ENCODE data around the gene MGAT5B.
A peak's percentile ranks its signal among the peaks of the same experiment; 100 is the strongest.

Gene MGAT5B

GRCh38 chr17:76894842-76895241, 26.6 kb downstream of the MGAT5B start:
- TF ChIP-seq POLR2A (IDR thresholded peaks at IDR 0.05; ENCODE audit: low read depth, low read length): no peak
- no peak for DNase-seq (ENCODE audit: insufficient read length, low spot score)
- FAIRE-seq: no peak

GRCh38 chr17:76897023-76897422, 28.8 kb downstream of the MGAT5B start:
- TF ChIP-seq POLR2A (IDR thresholded peaks at IDR 0.05; ENCODE audit: low read depth, low read length): no peak
- no peak for DNase-seq (ENCODE audit: insufficient read length, low spot score)
- no peak for FAIRE-seq

GRCh38 chr17:76899414-76899813, 31.2 kb downstream of the MGAT5B start:
- no peak for TF ChIP-seq POLR2A (IDR thresholded peaks at IDR 0.05; ENCODE audit: low read depth, low read length)
- FAIRE-seq: no peak

GRCh38 chr17:76900723-76901122, 32.5 kb downstream of the MGAT5B start:
- TF ChIP-seq POLR2A (IDR thresholded peaks at IDR 0.05; ENCODE audit: low read depth, low read length): no peak
- no peak for FAIRE-seq

More at GRCh38 chr17:76899414-76899813, 31.2 kb downstream of the MGAT5B start:
- DNase-seq (ENCODE audit: insufficient read length, low spot score): no peak

GRCh38 chr17:76901542-76902197, 33.5 kb downstream of the MGAT5B start:
- FAIRE-seq (no peak), DNase-seq (ENCODE audit: insufficient read length, low spot score) (no peak)
- TF ChIP-seq POLR2A (IDR thresholded peaks at IDR 0.05; ENCODE audit: low read depth, low read length): no peak

More at GRCh38 chr17:76900723-76901122, 32.5 kb downstream of the MGAT5B start:
- DNase-seq (ENCODE audit: insufficient read length, low spot score): no peak

GRCh38 chr17:76902476-76902875, 34.3 kb downstream of the MGAT5B start:
- DNase-seq (ENCODE audit: insufficient read length, low spot score) (no peak), FAIRE-seq (no peak)
- no peak for TF ChIP-seq POLR2A (IDR thresholded peaks at IDR 0.05; ENCODE audit: low read depth, low read length)

- FAIRE-seq (no peak), DNase-seq (ENCODE audit: insufficient read length, low spot score) (no peak)
- TF ChIP-seq POLR2A (IDR thresholded peaks at IDR 0.05; ENCODE audit: low read depth, low read length): no peak
These were observed 35.4 kb downstream of the MGAT5B start for GRCh38 chr17:76903631-76904030.

- DNase-seq (ENCODE audit: insufficient read length, low spot score) (no peak), FAIRE-seq (no peak)
- no peak for TF ChIP-seq POLR2A (IDR thresholded peaks at IDR 0.05; ENCODE audit: low read depth, low read length)
These were observed 35.9 kb downstream of the MGAT5B start for GRCh38 chr17:76904116-76904515.

- no peak for TF ChIP-seq POLR2A (IDR thresholded peaks at IDR 0.05; ENCODE audit: low read depth, low read length)
- DNase-seq (ENCODE audit: insufficient read length, low spot score) (no peak), FAIRE-seq (no peak)
These were observed 36.8 kb downstream of the MGAT5B start for GRCh38 chr17:76905036-76905435.

- no peak for DNase-seq (ENCODE audit: insufficient read length, low spot score)
- no peak for TF ChIP-seq POLR2A (IDR thresholded peaks at IDR 0.05; ENCODE audit: low read depth, low read length)
- no peak for FAIRE-seq
These were observed 37.6 kb downstream of the MGAT5B start for GRCh38 chr17:76905836-76906235.

- no peak for DNase-seq (ENCODE audit: insufficient read length, low spot score)
- TF ChIP-seq POLR2A (IDR thresholded peaks at IDR 0.05; ENCODE audit: low read depth, low read length): no peak
- FAIRE-seq: no peak
These were observed 38.3 kb downstream of the MGAT5B start for GRCh38 chr17:76906463-76906862.

- DNase-seq (ENCODE audit: insufficient read length, low spot score) (no peak), FAIRE-seq (no peak)
- no peak for TF ChIP-seq POLR2A (IDR thresholded peaks at IDR 0.05; ENCODE audit: low read depth, low read length)
These were observed 39.1 kb downstream of the MGAT5B start for GRCh38 chr17:76907352-76907751.

- FAIRE-seq: no peak
- no peak for TF ChIP-seq POLR2A (IDR thresholded peaks at IDR 0.05; ENCODE audit: low read depth, low read length)
- peak; percentile 68 for DNase-seq (ENCODE audit: insufficient read length, low spot score)
These were observed 42.0 kb downstream of the MGAT5B start for GRCh38 chr17:76909971-76910760.

- FAIRE-seq: no peak
- no peak for DNase-seq (ENCODE audit: insufficient read length, low spot score)
- TF ChIP-seq POLR2A (IDR thresholded peaks at IDR 0.05; ENCODE audit: low read depth, low read length): no peak
These were observed 43.3 kb downstream of the MGAT5B start for GRCh38 chr17:76911299-76912017.

All from H54 (cell line).